ENCODE data around the gene CCNDBP1.
"Not testable (repeated sequence)": the region's sequence is repeated elsewhere in the genome, so short reads cannot be mapped to it uniquely, and the experiment has no call there.

CCNDBP1 gene

GRCh38 chr15:43219929-43220928 lies 35.0 kb downstream of the CCNDBP1 start:
- H3K9ac ChIP-seq (ENCODE audit: low read depth, low read length) = no peak overlapping the region
- H3K4me1 ChIP-seq (ENCODE audit: insufficient read depth, low read length) = no peaks in the 10 kb centered on the region; the same call in 1 of the 2 replicates
- H3K27ac ChIP-seq (ENCODE audit: low read length) = no peak overlapping the region
- H3K27me3 ChIP-seq (ENCODE audit: insufficient read depth, low read length) = no peaks in the 10 kb centered on the region
- no peaks in the 10 kb centered on the region for H3K9me3 ChIP-seq (ENCODE audit: insufficient read depth, low read depth, low read length)
- H3K36me3 ChIP-seq (ENCODE audit: insufficient read depth, low read depth, low read length) = no peaks in the 10 kb centered on the region
- no peak overlapping the region for H3K4me3 ChIP-seq (ENCODE audit: low read length)

GRCh38 chr15:43220991-43221403 lies 35.8 kb downstream of the CCNDBP1 start, which contains the start of gene EPB42:
Gene EPB42 (minus strand): TSS chr15:43221018. CDS start chr15:43220825, 193 bp downstream.
- Histone ChIP-seq H3K36me3 (ENCODE audit: insufficient read depth, low read depth, low read length) (no peaks in the 10 kb centered on the region), H3K9me3 (ENCODE audit: insufficient read depth, low read depth, low read length) (no peaks in the 10 kb centered on the region), H3K9ac (ENCODE audit: low read depth, low read length) (no peak within 1 kb of the TSS), H3K4me1 (ENCODE audit: insufficient read depth, low read length) (no peaks in the 10 kb centered on the region; the same call in 1 of the 2 replicates), H3K27ac (ENCODE audit: low read length) (no peak within 1 kb of the TSS), H3K27me3 (ENCODE audit: insufficient read depth, low read length) (no peaks in the 10 kb centered on the region), H3K4me3 (ENCODE audit: low read length) (no peak within 1 kb of the TSS)

DNA sequence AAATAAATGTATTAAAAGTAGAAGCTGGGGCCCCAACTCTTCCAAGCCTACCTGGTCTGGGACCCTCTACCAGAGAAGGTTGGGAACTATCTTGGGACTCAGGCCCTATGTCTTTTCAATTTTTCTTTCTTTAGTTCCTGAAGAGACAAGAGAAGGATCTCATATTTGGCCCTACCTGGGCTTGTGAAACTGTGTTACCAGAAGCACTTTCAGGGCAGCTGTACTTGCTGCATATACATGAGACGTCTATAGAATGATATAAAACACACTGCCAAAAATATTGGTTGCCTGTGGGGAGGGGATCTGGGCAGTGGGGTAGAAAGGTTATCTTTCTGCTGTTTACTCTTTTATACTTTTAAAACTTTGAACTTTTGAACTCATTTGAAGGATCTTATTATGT lies 36.2 kb downstream of the CCNDBP1 start:
- Histone ChIP-seq H3K4me1 (ENCODE audit: insufficient read depth, low read length) (no peaks in the 10 kb centered on the region; the same call in 1 of the 2 replicates), H3K9me3 (ENCODE audit: insufficient read depth, low read depth, low read length) (no peaks in the 10 kb centered on the region), H3K36me3 (ENCODE audit: insufficient read depth, low read depth, low read length) (no peaks in the 10 kb centered on the region), H3K9ac (ENCODE audit: low read depth, low read length) (no peak overlapping the region), H3K4me3 (ENCODE audit: low read length) (no peak overlapping the region), H3K27ac (ENCODE audit: low read length) (no peak overlapping the region), H3K27me3 (ENCODE audit: insufficient read depth, low read length) (no peaks in the 10 kb centered on the region)

GRCh38 chr15:43225201-43225949 lies 40.2 kb downstream of the CCNDBP1 start:
- H3K36me3 ChIP-seq (ENCODE audit: insufficient read depth, low read depth, low read length) = no peaks in the 10 kb centered on the region
- no peak overlapping the region for H3K4me3 ChIP-seq (ENCODE audit: low read length)
- no peak overlapping the region for H3K9ac ChIP-seq (ENCODE audit: low read depth, low read length)
- H3K9me3 ChIP-seq (ENCODE audit: insufficient read depth, low read depth, low read length) = no peaks in the 10 kb centered on the region
- H3K27ac ChIP-seq (ENCODE audit: low read length) = no peak overlapping the region
- no peaks in the 10 kb centered on the region for H3K4me1 ChIP-seq (ENCODE audit: insufficient read depth, low read length)
- H3K27me3 ChIP-seq (ENCODE audit: insufficient read depth, low read length) = no peaks in the 10 kb centered on the region

DNA sequence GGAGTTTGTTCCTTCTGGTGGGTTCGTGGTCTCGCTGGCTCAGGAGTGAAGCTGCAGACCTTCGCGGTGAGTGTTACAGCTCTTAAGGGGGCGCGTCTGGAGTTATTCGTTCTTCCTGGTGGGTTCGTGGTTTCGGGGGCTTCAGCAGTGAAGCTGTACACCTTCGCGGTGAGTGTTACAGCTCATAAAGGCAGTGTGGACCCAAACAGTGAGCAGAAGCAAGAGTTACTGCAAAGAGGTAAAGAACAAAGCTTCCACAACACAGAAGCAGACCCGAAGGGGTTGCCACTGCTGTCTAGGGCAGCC lies 40.7 kb downstream of the CCNDBP1 start:
- not testable (repeated sequence) for H3K9me3 ChIP-seq (ENCODE audit: insufficient read depth, low read depth, low read length); H3K36me3 ChIP-seq (ENCODE audit: insufficient read depth, low read depth, low read length); H3K27ac ChIP-seq (ENCODE audit: low read length); H3K4me1 ChIP-seq (ENCODE audit: insufficient read depth, low read length); H3K4me3 ChIP-seq (ENCODE audit: low read length); H3K9ac ChIP-seq (ENCODE audit: low read depth, low read length); H3K27me3 ChIP-seq (ENCODE audit: insufficient read depth, low read length)

DNA sequence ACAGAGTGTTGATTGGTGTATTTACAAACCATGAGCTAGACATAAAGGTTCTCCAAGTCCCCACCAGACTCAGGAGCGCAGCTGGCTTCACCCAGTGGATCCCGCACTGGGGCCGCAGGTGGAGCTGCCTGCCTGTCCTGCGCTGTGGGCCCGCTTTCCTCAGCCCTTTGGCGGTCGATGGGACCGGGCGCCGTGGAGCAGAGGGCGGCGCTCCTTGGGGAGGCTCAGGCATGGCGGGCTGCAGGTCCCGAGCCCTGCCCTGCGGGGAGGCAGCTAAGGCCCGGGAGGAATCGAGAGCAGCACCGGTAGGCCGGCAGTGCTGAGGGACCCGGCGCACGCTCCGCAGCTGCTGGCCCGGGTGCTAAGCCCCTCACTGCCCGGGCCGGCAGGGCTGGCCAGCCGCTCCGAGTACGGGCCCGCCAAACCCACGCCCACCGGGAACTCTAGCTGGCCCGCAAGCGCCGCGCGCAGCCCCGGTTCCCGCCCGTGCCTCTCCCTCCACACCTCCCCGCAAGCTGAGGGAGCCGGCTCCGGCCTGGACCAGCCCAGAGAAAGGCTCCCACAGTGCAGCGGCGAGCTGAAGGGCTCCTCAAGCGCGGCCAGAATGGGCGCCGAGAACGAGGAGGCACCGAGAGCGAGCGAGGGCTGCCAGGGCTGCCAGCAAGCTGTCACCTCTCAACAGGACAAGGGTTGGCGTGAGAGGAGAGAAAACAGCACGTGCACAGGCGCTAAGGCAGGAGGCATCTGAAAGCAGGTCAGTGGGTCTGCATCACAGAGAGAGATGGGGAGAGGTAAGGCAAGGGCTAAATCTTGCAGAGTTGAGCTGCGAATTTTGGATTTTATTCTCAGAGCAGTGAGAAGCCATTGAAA lies 41.5 kb downstream of the CCNDBP1 start:
- no peak overlapping the region for H3K4me3 ChIP-seq (ENCODE audit: low read length)
- H3K36me3 ChIP-seq (ENCODE audit: insufficient read depth, low read depth, low read length) = no peaks in the 10 kb centered on the region
- no peaks in the 10 kb centered on the region for H3K4me1 ChIP-seq (ENCODE audit: insufficient read depth, low read length)
- H3K9ac ChIP-seq (ENCODE audit: low read depth, low read length) = no peak overlapping the region
- H3K27ac ChIP-seq (ENCODE audit: low read length) = no peak overlapping the region
- no peaks in the 10 kb centered on the region for H3K9me3 ChIP-seq (ENCODE audit: insufficient read depth, low read depth, low read length)
- H3K27me3 ChIP-seq (ENCODE audit: insufficient read depth, low read length) = no peaks in the 10 kb centered on the region

- H3K27ac ChIP-seq (ENCODE audit: low read length) = no peak overlapping the region
- H3K4me3 ChIP-seq (ENCODE audit: low read length) = no peak overlapping the region
- H3K27me3 ChIP-seq (ENCODE audit: insufficient read depth, low read length) = no peaks in the 10 kb centered on the region
- H3K9me3 ChIP-seq (ENCODE audit: insufficient read depth, low read depth, low read length) = no peaks in the 10 kb centered on the region
- no peak overlapping the region for H3K9ac ChIP-seq (ENCODE audit: low read depth, low read length)
- no peaks in the 10 kb centered on the region for H3K4me1 ChIP-seq (ENCODE audit: insufficient read depth, low read length)
- H3K36me3 ChIP-seq (ENCODE audit: insufficient read depth, low read depth, low read length) = no peaks in the 10 kb centered on the region
Measured at GRCh38 chr15:43229977-43230376, 44.8 kb downstream of the CCNDBP1 start.

- H3K27ac ChIP-seq (ENCODE audit: low read length) = no peak overlapping the region
- no peaks in the 10 kb centered on the region for H3K27me3 ChIP-seq (ENCODE audit: insufficient read depth, low read length)
- no peaks in the 10 kb centered on the region for H3K4me1 ChIP-seq (ENCODE audit: insufficient read depth, low read length)
- no peaks in the 10 kb centered on the region for H3K36me3 ChIP-seq (ENCODE audit: insufficient read depth, low read depth, low read length)
- H3K9ac ChIP-seq (ENCODE audit: low read depth, low read length) = no peak overlapping the region
- H3K9me3 ChIP-seq (ENCODE audit: insufficient read depth, low read depth, low read length) = no peaks in the 10 kb centered on the region
- no peak overlapping the region for H3K4me3 ChIP-seq (ENCODE audit: low read length)
Measured at GRCh38 chr15:43230640-43231115, 45.5 kb downstream of the CCNDBP1 start.

- Histone ChIP-seq H3K9ac (ENCODE audit: low read depth, low read length) (no peak overlapping the region), H3K27ac (ENCODE audit: low read length) (no peak overlapping the region), H3K4me1 (ENCODE audit: insufficient read depth, low read length) (no peaks in the 10 kb centered on the region), H3K9me3 (ENCODE audit: insufficient read depth, low read depth, low read length) (no peaks in the 10 kb centered on the region), H3K36me3 (ENCODE audit: insufficient read depth, low read depth, low read length) (no peaks in the 10 kb centered on the region), H3K27me3 (ENCODE audit: insufficient read depth, low read length) (no peaks in the 10 kb centered on the region), H3K4me3 (ENCODE audit: low read length) (no peak overlapping the region)
Measured at GRCh38 chr15:43232289-43232874, 47.2 kb downstream of the CCNDBP1 start.

GRCh38 chr15:43235536-43235935 lies 50.3 kb downstream of the CCNDBP1 start:
- Histone ChIP-seq H3K27ac (ENCODE audit: low read length) (no peak overlapping the region), H3K9me3 (ENCODE audit: insufficient read depth, low read depth, low read length) (no peaks in the 10 kb centered on the region), H3K4me3 (ENCODE audit: low read length) (no peak overlapping the region), H3K9ac (ENCODE audit: low read depth, low read length) (no peak overlapping the region), H3K4me1 (ENCODE audit: insufficient read depth, low read length) (no peaks in the 10 kb centered on the region), H3K36me3 (ENCODE audit: insufficient read depth, low read depth, low read length) (no peaks in the 10 kb centered on the region), H3K27me3 (ENCODE audit: insufficient read depth, low read length) (no peaks in the 10 kb centered on the region; the same call in 1 of the 2 replicates)

Measured in iPS-20b (cell line).